HG03095 (cell line): ENCODE results near the gene MAPK8IP2.

Source experiments
- ATAC-seq: cut with Tn5 transposase; IDR thresholded peaks from one replicate; pipeline ENCODE4 v1.9.1; 2021; ENCODE audit warnings: moderate library complexity; ENCODE audit not compliant: unreplicated experiment

Gene MAPK8IP2

DNA sequence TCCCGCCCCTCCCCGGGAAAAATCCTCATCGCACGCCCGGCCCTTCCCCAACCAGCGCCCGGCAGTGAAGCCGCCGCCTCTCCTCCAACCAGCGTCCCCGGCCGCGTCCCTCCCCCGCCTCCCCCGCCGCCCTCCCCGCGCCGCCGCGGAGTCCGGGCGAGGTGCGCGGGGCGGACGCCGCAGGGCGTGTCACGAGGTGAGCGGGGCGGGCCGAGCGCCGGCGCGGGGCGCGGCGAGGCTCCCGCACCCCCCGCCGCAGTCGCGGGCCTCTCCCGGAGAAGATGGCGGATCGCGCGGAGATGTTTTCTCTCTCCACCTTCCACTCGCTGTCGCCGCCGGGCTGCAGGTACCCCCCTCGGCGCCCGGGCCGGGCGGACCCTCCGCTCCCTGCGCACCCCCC lies at the start of gene MAPK8IP2:
MAPK8IP2 (plus strand) TSS at position 256 of the 400 bp plus-strand sequence; CDS start at position 282, 26 bp downstream.
- no peak for ATAC-seq

DNA sequence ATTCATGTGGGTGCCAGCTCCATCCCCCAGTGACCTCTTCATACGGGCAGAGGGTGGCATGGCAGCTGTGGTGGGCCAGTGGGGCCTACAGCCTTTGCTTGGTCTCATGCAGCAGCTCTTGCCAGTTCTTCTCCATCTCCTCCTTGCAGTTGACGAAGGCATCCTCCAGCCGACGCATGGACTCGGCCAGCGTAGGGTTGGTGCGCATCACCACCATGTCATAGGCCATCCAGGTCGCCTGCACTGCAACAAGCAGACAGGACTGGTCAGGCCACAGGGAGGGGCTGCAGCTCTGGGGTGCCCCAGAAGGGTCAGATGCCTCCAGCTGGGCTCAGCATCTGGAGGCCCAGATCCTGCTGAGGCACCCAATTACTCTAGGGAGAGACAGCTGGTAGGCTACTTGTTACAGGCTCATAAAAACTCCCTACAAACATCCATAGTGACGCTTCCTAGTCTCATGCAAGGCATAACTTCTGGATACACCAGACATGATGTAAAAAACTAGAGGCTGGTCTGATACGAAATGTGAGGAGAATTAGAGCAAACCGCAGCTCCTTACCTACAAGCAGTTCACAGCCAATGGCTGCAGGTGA lies 49.3 kb upstream of the MAPK8IP2 start:
- ATAC-seq, result no peak

DNA sequence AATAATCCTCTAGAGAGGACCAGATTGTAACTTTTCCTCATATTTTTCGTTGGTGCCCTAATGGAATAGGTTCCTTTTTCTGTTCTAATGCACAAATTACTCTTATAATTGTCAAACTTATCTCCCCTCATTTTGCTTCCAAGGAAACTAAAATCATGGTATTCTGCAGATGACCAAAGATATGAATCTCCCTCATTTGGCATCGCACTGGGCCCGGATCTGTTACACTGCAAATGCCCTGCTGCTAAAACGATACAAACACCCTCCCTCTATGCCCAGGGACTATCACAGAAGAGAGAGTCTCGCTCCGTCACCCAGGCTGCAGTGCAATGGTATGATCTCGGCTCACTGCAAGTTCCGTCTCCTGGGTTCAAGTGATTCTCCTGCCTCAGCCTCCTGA lies 47.3 kb upstream of the MAPK8IP2 start:
- ATAC-seq, result no peak

DNA sequence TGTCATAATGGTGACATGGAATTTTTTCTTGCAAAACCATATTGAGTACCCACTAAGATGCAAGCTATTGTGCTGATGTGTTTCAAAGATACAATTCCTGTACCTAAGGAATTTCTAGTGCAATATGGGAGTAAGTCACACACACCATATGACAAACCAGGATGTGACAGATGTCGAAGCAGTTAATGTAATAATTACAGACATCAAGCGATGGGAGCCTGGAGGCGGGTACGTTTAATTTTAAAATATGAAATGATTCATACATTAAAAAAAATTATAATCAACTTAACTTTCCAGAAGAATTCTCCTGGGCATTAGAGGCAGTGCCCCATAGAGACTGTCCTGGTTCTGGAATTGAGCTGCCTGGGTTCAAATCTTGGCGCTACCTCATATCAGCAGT lies 43.9 kb upstream of the MAPK8IP2 start:
- ATAC-seq, result no peak

DNA sequence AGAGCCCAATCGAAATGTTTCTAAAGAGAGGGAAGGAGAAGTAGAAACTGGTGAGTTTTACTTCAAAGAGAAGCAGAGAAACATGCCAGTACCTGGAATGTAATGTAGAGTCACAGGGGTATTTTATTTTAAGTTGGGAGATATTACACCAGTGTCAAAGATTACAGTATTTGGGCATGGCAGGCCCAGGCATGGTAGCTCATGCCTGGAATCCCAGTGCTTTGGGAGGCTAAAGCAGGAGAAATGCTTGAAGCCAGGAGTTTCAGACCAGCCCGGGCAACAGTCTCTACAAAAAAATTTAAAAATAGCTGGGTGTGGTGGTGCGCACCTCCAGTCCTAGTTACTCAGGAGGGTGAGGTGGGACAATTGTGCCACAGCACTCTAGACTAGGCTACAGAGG lies 40.6 kb upstream of the MAPK8IP2 start:
- ATAC-seq, result no peak

DNA sequence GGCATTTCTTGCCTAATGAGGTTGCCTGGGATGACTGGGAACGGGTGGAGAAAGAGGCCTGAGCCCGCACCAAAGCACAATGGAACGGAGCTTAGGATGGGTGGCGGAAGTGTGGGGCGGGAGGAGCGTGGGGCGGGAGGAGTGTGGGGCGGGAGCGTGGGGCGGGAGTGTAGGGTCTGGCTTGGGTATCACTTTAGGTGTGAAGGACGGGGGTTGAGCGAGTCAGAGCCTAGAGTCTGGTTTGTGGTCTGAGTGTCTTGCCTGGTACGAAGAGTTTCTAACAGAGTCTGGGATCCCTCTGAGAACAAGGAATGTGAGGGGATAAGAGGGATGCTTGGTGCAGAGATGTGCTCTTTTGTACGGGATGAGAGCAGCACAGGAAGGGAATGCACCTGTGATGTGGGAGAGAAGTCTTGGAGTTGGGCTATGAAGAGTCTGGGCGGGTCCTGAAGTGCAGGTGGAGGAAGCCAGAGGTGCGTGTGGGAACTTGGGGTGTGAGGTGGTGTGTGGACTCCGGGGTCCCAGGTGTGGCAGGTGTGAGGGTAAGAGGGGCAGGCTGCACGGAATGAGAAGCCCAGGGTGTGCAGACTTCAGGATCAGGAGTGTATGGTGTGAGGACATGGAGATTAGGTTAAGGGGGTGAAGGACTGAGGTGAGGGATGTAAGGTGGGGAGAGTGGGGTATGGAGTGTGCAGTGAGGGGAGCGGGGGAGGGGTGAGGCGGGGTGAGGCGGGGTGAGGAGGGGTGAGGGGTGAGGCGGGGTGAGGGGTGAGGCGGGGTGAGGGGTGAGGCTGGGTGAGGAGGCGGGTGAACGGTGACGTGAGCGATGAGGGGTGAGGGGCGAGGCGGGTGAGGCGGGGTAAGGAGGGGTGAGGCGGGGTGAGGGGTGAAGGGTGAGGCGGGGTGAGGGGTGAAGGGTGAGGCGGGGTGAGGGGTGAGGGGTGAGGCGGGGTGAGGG lies 38.9 kb upstream of the MAPK8IP2 start:
- ATAC-seq, result no peak

DNA sequence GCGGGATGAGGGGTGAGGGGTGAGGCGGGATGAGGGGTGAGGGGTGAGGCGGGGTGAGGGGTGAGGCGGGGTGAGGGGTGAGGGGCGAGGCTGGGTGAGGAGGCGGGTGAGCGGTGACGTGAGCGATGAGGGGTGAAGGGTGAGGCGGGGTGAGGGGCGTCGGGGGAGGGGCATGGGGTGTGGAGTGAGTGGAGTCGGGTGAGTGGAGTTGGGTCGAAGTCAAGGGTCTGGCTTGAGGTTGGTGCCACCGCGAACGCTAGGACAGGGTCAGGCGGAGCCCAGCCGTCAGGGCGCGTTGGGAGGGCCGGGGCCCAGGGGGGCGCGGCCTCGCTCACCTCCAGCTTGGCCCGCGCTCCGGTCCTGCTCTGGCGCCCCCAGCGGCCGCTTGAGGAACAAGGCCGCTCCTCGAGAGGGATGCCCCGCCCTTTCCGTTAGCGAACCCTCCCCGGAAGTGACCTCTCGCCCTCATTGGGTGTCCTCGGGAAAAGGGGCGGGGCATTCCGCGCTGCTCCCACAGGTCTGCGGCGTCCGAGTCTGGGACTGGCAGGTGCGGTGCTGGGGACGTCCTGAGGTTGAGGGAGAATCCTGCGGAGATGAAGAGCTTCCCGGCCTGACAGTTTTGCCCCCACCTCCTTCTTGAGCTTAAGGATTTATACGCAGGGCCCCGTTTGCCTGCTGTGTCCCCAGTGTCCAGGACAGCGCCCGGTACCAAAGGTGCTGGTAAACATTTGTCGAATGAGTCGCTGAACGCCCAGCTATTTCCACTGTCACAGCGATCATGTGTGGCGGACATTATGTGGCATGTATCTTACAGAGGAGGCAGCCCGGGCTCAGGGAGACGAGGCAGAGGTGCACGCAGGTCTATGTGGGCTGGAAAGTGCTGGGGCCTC lies 37.8 kb upstream of the MAPK8IP2 start, which contains the start of gene SYCE3:
SYCE3 (minus strand) TSS at position 397 of the 890 bp plus-strand sequence. CDS start 6,514 bp downstream, outside the sequence.
- ATAC-seq, result peak; percentile 92

DNA sequence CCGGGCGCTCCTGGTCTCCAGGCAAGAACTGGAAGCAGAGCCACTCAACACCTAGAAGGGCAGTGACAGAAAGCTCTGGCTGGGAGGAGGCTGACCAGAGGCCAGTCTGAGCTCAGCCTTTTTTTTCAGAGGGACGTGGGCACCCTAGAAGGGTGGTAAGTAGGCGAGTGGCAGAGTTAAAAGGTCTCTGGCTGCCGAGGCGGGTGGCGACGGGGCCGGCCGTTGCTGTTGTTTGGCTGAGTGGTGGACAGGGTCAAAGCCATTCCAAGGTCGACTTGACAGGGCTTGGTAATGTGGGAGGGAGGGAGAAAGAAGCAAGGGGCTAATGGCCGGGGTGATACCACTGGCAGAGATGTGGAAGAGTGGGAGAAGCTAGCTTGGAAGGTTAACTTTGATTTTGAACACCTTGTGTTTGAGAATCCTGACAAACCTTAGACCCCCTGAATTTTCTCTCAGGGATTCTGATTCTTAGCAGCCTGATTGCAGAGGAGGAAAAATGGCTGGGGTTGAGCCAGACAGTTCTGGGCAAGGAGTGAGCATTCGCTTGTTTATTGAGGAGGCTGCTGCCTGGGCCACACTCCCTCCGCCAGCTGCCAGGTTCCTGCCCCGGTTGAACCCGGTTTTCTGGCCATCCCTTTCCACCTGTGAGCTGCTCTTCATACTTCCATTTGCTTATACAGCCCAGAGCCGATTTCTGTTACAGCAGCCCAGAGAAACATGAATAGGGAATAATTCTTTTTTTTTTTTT lies 37.0 kb upstream of the MAPK8IP2 start:
- no peak for ATAC-seq

DNA sequence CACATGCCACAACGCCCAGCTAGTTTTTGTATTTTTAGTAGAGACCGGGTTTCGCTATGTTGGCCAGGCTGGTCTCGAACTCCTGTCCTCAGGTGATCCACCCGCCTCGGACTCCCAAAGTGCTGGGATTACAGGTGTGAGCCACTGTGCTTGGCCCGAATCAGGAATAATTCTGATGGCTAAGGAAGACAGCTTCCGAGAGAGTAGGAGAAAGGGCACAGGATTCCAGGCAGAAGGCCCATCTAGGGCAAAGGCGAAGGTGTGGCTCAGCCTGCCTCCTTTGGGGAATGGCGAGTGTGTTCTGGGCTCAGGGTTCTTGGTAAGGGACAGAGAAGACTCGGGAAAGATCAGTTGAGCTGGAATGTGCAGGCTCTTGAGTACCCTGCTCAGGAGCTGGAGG lies 36.3 kb upstream of the MAPK8IP2 start:
- no peak for ATAC-seq

DNA sequence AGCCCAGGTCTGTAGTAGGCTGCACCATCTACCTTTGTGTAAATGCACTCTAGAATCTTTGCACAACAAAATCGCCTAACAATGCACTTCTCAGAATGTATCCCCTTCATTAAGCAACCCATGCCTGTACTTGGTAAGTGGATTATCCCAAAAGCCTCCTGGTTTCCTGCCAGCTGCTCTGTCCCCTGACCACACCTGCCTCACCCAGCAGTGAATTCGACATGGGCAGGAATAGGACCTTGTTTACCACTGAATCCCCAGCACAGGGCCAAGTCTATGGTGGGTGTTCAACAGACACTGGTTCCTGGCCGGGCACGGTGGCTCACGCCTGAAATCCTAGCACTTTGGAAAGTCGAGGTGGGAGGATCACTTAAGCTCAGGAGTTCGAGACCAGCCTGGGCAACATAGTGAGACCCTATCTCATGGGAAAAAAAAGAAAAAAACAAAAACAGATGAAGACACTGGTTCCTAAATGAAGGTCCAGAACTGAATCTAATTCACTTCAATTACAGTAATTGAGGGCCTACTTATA lies 32.8 kb upstream of the MAPK8IP2 start:
- no peak for ATAC-seq

DNA sequence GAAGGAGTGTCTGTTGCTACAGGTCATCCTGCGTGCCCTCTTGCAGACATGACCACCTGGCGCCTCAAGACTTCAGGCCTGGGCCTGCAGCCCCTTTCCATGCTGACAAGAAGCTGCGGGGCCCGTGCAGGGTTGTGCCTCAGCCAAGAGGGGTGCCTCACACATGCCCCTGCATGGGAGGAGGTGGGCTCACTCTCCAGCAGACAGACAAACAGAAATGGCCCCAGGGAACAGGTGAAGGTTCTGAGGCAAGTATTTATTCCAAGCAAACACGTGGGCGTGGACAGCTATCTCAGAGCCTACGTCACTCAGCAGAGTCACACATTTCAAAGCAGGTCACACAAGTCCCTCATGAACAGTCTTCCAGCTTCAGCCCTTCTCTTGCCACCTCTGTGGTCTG lies 32.0 kb upstream of the MAPK8IP2 start:
- no peak for ATAC-seq

DNA sequence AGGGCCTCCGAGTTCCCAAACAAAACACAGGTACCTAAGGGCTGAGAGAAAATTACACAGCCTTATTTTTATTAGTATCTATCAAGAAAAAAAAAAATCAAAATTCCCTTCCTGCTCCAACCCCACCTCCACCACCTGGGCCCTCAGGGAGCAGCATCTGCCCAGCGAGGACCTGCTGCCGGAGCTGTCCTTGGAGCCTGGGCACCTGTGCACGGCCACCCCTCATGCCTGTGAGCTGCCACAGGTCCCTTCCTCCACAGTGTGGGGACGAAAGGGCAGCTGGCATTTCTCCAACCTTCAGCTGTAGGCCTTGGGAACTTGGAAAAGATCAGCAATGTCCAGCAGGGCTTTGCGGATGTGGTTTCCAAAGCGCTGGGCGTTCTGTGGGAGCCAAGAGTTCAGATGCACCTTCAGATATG lies 31.5 kb upstream of the MAPK8IP2 start:
- ATAC-seq, result no peak

DNA sequence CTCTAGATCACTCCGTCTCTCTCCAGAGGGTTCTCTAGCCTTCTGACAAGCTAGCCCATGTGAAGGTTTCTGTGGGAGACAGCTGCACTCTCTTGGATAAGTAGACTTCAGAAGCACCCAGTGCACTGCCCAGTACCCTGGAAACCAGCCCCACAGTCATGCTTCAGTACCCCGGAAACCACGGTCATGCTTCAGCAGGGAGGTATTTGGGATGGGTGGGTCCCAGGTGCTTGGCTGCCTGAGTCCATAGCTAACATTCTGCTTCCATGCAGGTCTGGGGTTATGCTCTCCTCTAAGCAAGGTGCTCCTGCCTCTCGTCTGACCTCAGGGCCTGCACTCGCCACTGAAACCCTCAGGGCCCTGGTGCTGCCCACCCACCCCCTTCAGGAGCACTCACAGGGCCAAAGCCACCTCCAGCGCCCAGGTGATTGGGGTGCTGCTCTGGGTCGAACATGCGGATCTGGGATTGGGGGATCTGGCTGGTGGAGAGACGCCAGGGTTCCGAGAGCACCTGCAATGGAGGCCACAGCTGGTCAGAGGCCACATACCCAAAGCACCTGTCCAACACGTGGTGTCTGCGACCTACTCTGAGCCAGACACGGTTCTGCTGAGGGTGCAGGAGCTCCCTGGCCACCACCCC lies 30.6 kb upstream of the MAPK8IP2 start:
- ATAC-seq, result no peak

DNA sequence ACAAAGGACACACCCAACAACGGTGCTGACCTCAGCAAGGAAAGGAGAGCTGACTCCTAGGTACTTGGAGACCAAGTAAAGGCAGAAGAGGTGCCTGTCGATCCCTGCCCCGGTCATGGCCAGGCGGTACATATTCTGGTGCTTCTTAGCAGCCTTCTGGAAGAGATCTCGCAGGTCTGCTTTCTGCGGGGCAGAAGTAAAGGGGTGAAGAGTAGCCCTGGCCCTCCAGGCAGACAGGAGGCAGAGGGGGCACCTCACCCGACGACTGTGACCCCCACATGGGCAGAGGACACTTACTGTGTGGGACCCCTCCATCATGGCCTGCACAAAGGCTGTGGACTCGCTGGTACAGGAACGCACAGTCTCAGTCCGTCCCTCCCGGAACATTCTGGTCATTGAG lies 29.7 kb upstream of the MAPK8IP2 start:
- no peak for ATAC-seq

DNA sequence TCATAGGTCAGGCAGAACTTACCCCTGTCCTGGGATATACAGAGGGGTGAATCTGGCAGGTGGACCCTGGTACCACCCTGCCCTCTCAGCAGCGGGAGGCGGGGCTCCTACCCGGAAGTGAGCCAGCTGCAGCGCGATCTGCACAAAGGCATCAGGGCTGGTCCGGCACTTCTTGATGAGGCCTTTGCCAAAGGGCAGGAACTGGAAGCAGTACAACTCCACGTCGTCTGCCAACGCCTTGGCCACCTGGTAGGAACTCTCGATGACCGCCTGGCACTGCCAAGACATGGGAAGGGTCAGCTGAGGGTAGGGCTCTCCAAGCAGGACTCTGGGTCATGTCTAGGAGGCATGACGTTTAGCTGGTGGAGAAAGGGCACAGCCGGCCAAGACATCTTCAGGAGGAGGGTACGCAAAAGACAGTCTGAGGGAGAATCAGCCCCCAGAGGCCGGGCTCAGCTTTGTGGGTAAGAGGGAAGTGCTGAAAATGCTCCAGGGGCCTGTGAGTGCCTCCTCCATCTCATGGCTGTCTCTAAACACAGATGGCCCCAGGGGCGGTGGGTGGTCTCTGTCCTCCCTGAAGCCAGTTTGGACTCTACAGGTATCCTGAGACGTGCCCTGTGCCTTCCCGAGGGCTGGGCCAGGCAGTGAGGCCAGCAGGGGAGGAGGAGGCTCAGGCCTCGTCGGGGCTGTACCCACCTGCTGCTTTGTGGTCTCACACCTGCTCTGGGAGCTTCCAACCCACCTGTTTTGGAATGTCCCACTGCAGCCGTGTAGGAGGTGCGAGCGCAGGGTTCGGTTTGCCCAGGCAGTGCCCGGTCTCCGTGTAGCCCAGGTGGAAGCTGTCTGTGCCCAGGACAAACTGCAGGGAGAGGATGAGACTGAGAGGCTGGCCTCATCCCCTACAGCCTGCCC lies 29.1 kb upstream of the MAPK8IP2 start:
- no peak for ATAC-seq

DNA sequence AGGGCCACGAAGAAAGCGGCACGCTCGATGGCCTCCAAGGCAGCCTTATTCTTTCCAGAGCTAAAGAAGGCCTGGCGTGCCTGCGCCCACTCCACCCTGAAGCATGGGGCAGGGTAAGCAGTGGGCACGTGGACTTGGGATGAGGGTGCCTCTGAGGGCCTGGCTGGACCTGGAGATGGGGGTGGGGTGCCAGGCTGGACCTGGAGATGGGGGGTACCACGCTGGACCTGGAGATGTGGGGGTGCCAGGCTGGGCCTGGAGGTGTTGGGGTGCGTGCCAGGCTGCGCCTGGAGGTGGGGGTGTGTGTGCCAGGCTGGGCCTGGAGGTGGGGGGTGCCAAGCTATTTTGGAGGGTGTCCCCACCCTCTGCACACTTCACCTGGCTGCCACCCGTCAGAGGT lies 27.6 kb upstream of the MAPK8IP2 start:
- no peak for ATAC-seq

DNA sequence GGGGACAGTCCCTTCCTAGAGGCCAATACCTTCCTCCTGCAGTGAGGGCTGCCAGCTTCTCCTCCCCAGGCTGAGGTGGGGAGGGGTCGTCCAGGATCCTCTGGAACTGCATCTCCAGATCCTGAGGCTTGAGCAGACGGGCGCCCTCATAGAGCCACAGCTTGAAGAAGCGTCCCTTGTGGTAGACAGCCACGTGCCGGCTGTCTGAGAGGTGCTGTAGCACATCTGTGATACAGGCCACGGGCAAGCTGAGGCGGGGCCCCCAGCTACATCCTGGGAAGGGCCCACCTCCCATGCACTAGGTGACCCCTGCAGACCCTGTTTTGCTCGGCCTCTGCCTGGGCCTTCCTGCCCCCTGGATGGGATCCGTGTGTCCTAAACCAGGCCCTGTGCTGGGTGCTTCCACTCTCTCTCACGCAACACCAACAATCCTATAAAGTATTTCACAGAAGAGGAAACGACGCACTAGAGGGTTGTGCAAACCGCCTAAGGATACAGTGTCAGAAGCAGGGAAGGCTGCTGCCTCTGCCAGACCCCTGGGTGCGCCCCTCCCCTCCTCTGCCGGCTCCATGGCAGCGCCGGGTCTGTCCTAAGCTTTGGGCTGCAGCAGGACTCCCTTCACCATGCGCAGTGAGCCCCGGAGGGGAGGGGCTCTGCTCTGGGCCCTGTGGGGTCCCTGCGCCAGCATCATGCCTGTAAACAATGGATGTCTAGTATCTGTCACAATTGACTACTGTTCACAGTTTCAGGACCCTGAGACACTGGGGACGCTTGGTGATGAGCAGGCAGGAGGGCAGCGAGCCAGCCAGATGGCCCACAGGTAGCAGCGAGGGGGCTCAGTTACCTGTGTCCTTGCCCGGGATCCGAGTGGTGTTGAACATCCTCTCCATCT lies 26.9 kb upstream of the MAPK8IP2 start:
- ATAC-seq, result no peak

DNA sequence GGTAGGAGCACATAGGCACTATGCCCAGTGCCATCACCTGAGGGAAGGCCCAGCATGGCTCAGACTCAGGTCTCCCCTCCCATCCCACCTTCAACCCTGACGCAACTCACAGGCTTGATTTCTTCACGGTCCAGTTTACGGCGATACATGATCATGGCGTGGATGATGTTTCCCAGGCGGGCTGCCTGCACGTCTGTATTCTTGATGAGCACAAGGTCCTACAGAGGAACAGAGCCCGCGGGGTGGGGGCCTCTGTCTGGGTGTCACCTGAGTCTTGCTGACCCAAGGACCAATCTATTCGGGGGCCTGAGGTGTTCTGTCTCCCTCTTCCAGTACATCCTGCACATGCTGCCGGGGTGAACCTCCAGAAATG lies 26.2 kb upstream of the MAPK8IP2 start:
- no peak for ATAC-seq
